Vagina (tissue), 2 donors: ENCODE measurements around the gene RPL32. TPM values are rescaled to one million over a fixed set of nuclear protein-coding genes. Genes with fewer than 3 reads are reported as not detected.
"Not testable (repeated sequence)": the region's sequence is repeated elsewhere in the genome, so short reads cannot be mapped to it uniquely, and the experiment has no call there.

Experiments
- DNase-seq, 2 donors: peaks; one replicate each; pipeline ENCODE4 v3.0.0-alpha.2; 2017; ENCODE audit errors: extremely low spot score in 2 of 2
- H3K27ac ChIP-seq: fragments of 200-600 bp; sonication (generic); one replicate; pipeline ENCODE4 v1.5.1; 2019
- H3K27me3 ChIP-seq: fragments of 200-600 bp; sonication (generic); one replicate; pipeline ENCODE4 v1.5.1; 2019
- H3K36me3 ChIP-seq, 2 donors: fragments of 200-600 bp; sonication (generic); one replicate each; pipeline ENCODE4 v1.5.1; 2017 to 2019
- H3K4me1 ChIP-seq: fragments of 200-600 bp; sonication (generic); one replicate; pipeline ENCODE4 v1.5.1; 2019
- H3K4me3 ChIP-seq, 2 donors: fragments of 200-600 bp; sonication (generic); 1 replicate in 1 of 2; 2 replicates in 1 of 2; pipeline ENCODE4 v1.5.1; 2016 to 2019
- H3K9me3 ChIP-seq: fragments of 200-600 bp; sonication (generic); one replicate; pipeline ENCODE4 v1.5.1; 2019
- CTCF ChIP-seq, 3 experiments: fragments of 450-650 bp in 2 of 3; fragments of 200-600 bp in 1 of 3; sonication (generic) in 1 of 3; IDR thresholded peaks; one replicate each; pipeline ENCODE4 v1.5.1; 2017 to 2019; ENCODE audit warnings: antibody characterized with exemption in 3 of 3, mild to moderate bottlenecking in 2 of 3, moderate library complexity in 2 of 3
- POLR2A ChIP-seq, 2 donors: fragments of 450-650 bp; IDR thresholded peaks; one replicate each; pipeline ENCODE4 v1.6.1; 2017; ENCODE audit warnings: antibody characterized with exemption in 2 of 2, mild to moderate bottlenecking in 2 of 2, moderate library complexity in 2 of 2
- POLR2AphosphoS5 ChIP-seq, 2 donors: sonication (generic); formaldehyde crosslinking; IDR thresholded peaks; one replicate each; pipeline ENCODE4 v1.9.0; 2017; ENCODE audit warnings: antibody characterized with exemption in 2 of 2, mild to moderate bottlenecking in 2 of 2, low read depth in 1 of 2; ENCODE audit not compliant: insufficient read depth in 1 of 2
- intact Hi-C: fragments of 100-400 bp; cut with DNase I; formaldehyde crosslinking; loops from one replicate; pipeline ENCODE4 v1.15.1; 2023
- total RNA-seq: library from RNA; depleted of rRNA; stranded (reverse); fragments of >200 nt; gene quantifications from one replicate; pipeline ENCODE4 v1.2.3, GENCODE V29; 2016

The RPL32 gene
- total RNA-seq, 1 donor from 2014 or later, result 2,085 TPM

- TF ChIP-seq CTCF (IDR thresholded peaks at IDR 0.05), result no peak
- DNase-seq, result no peak
- Histone ChIP-seq H3K27me3 (no peaks in the 10 kb centered on the region), H3K4me1 (no peaks in the 10 kb centered on the region), H3K27ac (no peak overlapping the region), H3K4me3 (no peak overlapping the region), H3K36me3 (no peaks in the 10 kb centered on the region), H3K9me3 (no peaks in the 10 kb centered on the region)
- intact Hi-C loops, result no loop called here
These were observed 43.6 kb upstream of the RPL32 start for GRCh38 chr3:12884790-12885582.

GRCh38 chr3:12884186-12884680 lies 42.9 kb upstream of the RPL32 start:
- no peaks in the 10 kb centered on the region for H3K27me3 ChIP-seq
- H3K27ac ChIP-seq, result no peak overlapping the region
- no peak for DNase-seq
- TF ChIP-seq POLR2AphosphoS5 (IDR thresholded peaks at IDR 0.05; ENCODE audit: insufficient read depth in 1 of 2, low read depth in 1 of 2), result no peak
- TF ChIP-seq CTCF (IDR thresholded peaks at IDR 0.05), result no peak
- no peak for TF ChIP-seq POLR2A (IDR thresholded peaks at IDR 0.05)
- intact Hi-C loops, result no loop called here
- no peaks in the 10 kb centered on the region for H3K4me1 ChIP-seq
- H3K36me3 ChIP-seq, result no peaks in the 10 kb centered on the region
- H3K9me3 ChIP-seq, result no peaks in the 10 kb centered on the region
- no peak overlapping the region for H3K4me3 ChIP-seq

- Histone ChIP-seq H3K9me3 (no peaks in the 10 kb centered on the region), H3K4me1 (no peaks in the 10 kb centered on the region), H3K4me3 (no peak overlapping the region), H3K36me3 (no peaks in the 10 kb centered on the region), H3K27me3 (no peaks in the 10 kb centered on the region), H3K27ac (no peak overlapping the region)
- intact Hi-C loops, result no loop called here
- DNase-seq, result no peak
- TF ChIP-seq POLR2AphosphoS5 (IDR thresholded peaks at IDR 0.05; ENCODE audit: insufficient read depth in 1 of 2, low read depth in 1 of 2), result no peak
- TF ChIP-seq CTCF (IDR thresholded peaks at IDR 0.05), result no peak
- no peak for TF ChIP-seq POLR2A (IDR thresholded peaks at IDR 0.05)
These were observed 41.3 kb upstream of the RPL32 start for GRCh38 chr3:12882336-12883310.

GRCh38 chr3:12881858-12882257 lies 40.5 kb upstream of the RPL32 start:
- not testable (repeated sequence) for DNase-seq

GRCh38 chr3:12879191-12879815 lies 37.9 kb upstream of the RPL32 start:
- intact Hi-C loops, result no loop called here
- Histone ChIP-seq H3K4me3 (no peak overlapping the region), H3K27me3 (no peaks in the 10 kb centered on the region), H3K4me1 (peaks cover 9% of the 10 kb centered on the region), H3K27ac (no peak overlapping the region), H3K36me3 (no peaks in the 10 kb centered on the region), H3K9me3 (no peaks in the 10 kb centered on the region)
- TF ChIP-seq CTCF (IDR thresholded peaks at IDR 0.05), result no peak
- TF ChIP-seq POLR2A (IDR thresholded peaks at IDR 0.05), result no peak
- no peak for TF ChIP-seq POLR2AphosphoS5 (IDR thresholded peaks at IDR 0.05; ENCODE audit: insufficient read depth in 1 of 2, low read depth in 1 of 2)
- no peak for DNase-seq

More at GRCh38 chr3:12881858-12882257, 40.5 kb upstream of the RPL32 start:
- H3K27ac ChIP-seq, H3K4me3 ChIP-seq, H3K4me1 ChIP-seq, H3K9me3 ChIP-seq, intact Hi-C loops, H3K36me3 ChIP-seq, H3K27me3 ChIP-seq: not testable (repeated sequence)

GRCh38 chr3:12878758-12879157 lies 37.4 kb upstream of the RPL32 start:
- H3K36me3 ChIP-seq, H3K4me1 ChIP-seq, H3K27ac ChIP-seq, H3K27me3 ChIP-seq, intact Hi-C loops, H3K9me3 ChIP-seq, H3K4me3 ChIP-seq, DNase-seq: not testable (repeated sequence)
